BE2C (cell line): ENCODE measurements around the gene PKD1L1.

ENCODE experiments used
- DNase-seq: peaks from one replicate; pipeline ENCODE4 v3.0.0-alpha.2; 2020
- H3K27me3 ChIP-seq: fragments of 250-450 bp; sonication (Bioruptor Pico); 2 replicates; pipeline ENCODE4 v1.5.1; 2020; ENCODE audit warnings: mild to moderate bottlenecking
- H3K36me3 ChIP-seq: fragments of 250-450 bp; sonication (Bioruptor Pico); 2 replicates; pipeline ENCODE4 v1.5.1; 2020; ENCODE audit warnings: mild to moderate bottlenecking
- H3K4me1 ChIP-seq: fragments of 250-450 bp; sonication (Bioruptor Pico); 2 replicates; pipeline ENCODE4 v1.5.1; 2020
- H3K4me3 ChIP-seq: 2 replicates; pipeline ENCODE4 v1.5.1; 2011; ENCODE audit warnings: low read depth, low read length
- H3K9me3 ChIP-seq: fragments of 250-450 bp; sonication (Bioruptor Pico); 2 replicates; pipeline ENCODE4 v1.5.1; 2020
- TF ChIP-seq, protein P1 (sequence below): IDR thresholded peaks from 2 replicates; pipeline ENCODE4 v1.5.1; 2012; ENCODE audit warnings: mild to moderate bottlenecking, low read depth, low read length

Gene PKD1L1

DNA sequence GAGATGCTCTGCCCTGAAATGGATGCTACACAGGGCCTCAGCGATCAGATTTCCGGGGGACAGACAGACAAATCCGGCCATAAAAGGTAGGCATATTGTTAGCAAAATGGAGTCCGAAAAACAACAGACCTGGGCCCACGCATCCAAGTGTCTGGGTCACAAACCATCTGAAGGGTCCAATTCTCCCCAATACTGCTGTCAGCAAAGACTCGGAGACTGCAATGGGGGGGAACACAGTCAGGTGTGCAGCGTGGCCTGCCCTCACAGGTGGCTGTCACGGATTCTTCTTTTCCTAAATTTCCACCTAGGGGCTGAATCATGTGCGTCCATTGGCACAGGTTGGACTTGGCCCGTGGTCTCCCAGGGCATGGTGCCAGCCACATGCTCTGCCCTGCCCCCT, 12.9 kb downstream of the PKD1L1 start:
- TF ChIP-seq, protein P1, sequence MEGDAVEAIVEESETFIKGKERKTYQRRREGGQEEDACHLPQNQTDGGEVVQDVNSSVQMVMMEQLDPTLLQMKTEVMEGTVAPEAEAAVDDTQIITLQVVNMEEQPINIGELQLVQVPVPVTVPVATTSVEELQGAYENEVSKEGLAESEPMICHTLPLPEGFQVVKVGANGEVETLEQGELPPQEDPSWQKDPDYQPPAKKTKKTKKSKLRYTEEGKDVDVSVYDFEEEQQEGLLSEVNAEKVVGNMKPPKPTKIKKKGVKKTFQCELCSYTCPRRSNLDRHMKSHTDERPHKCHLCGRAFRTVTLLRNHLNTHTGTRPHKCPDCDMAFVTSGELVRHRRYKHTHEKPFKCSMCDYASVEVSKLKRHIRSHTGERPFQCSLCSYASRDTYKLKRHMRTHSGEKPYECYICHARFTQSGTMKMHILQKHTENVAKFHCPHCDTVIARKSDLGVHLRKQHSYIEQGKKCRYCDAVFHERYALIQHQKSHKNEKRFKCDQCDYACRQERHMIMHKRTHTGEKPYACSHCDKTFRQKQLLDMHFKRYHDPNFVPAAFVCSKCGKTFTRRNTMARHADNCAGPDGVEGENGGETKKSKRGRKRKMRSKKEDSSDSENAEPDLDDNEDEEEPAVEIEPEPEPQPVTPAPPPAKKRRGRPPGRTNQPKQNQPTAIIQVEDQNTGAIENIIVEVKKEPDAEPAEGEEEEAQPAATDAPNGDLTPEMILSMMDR = no peak
- Histone ChIP-seq H3K36me3 (no peaks in the 10 kb centered on the region), H3K27me3 (no peaks in the 10 kb centered on the region), H3K9me3 (no peaks in the 10 kb centered on the region), H3K4me3 (no peak overlapping the region), H3K4me1 (no peaks in the 10 kb centered on the region)
- no peak for DNase-seq

DNA sequence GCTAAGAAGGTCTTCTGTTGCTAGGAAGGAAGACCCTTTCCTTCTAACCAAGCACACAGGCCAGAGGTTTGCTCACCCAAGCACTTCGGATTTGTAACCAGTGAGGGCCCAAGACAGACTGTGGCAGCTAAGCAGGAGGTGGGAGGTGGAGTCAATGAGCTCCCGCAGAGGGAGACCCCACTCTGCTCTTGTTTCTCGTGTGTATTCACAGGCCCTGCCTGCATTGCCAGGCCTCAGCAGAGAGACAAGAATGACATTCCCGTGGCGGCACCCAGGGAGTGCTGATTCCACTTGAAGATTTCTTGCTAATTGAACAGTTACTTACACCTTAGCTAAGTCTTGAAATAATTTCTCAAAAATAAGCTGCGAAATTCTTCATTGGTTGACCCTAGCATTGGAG, 13.4 kb downstream of the PKD1L1 start:
- Histone ChIP-seq H3K27me3 (no peaks in the 10 kb centered on the region), H3K4me1 (no peaks in the 10 kb centered on the region), H3K9me3 (no peaks in the 10 kb centered on the region), H3K36me3 (no peaks in the 10 kb centered on the region), H3K4me3 (no peak overlapping the region)
- TF ChIP-seq, protein P1 = no peak
- no peak for DNase-seq

DNA sequence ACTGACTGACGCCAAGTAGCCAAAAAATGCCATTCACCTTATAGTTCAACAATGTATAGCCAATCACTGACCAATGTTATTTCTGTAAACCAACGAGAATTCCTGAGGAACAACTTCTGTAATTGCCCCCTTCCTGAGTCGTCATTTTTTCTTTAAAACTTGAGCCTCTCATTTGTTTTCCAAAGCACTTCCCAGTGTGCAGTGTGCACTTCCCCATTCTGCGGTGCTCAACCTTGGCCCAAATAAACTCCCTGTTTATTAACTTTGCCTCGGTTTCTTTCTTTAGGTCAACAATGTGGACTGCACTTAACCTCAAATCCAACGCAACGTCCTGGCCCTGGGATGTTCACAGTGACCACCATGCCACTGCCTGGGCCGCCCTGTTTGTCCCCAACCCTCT, 15.1 kb downstream of the PKD1L1 start:
- no peak overlapping the region for H3K4me3 ChIP-seq
- no peaks in the 10 kb centered on the region for H3K4me1 ChIP-seq
- H3K36me3 ChIP-seq = no peaks in the 10 kb centered on the region
- H3K27me3 ChIP-seq = no peaks in the 10 kb centered on the region
- TF ChIP-seq, protein P1 = no peak
- DNase-seq = no peak
- no peaks in the 10 kb centered on the region for H3K9me3 ChIP-seq

DNA sequence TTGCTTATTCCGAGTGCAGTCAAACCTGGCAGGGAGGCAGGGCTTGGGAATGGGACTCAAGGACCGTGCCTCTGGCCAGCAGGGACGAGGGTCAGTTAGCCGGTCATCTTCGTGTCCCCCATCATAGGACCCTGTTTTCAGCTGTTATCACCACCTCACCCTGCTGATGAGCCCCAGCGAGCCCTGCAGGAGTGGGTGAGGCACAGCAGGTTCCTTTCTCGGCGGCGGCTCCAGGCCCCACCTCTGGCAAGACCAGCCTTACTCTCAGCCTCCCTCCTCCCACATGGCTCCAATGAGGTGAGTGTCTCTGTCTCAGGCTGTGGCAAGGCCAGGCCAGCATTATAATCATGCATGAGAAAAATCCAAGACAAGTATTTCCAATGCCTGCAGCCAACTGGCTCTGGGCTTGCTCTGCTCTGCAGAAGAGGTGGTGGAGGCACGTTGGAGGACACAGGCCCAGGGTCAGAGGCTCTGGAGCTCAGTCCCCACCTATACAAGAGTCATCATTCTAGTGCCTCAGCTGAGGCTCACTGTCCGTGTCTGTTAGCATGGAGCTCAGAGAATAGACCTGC, 15.7 kb downstream of the PKD1L1 start:
- Histone ChIP-seq H3K9me3 (no peaks in the 10 kb centered on the region), H3K4me1 (no peaks in the 10 kb centered on the region), H3K4me3 (no peak overlapping the region), H3K36me3 (no peaks in the 10 kb centered on the region), H3K27me3 (no peaks in the 10 kb centered on the region)
- TF ChIP-seq, protein P1 = no peak
- no peak for DNase-seq

- TF ChIP-seq, protein P1 = no peak
- Histone ChIP-seq H3K27me3 (no peaks in the 10 kb centered on the region), H3K4me1 (no peaks in the 10 kb centered on the region), H3K36me3 (no peaks in the 10 kb centered on the region), H3K4me3 (no peak overlapping the region), H3K9me3 (no peaks in the 10 kb centered on the region)
- DNase-seq = no peak
Measured at GRCh38 chr7:47932016-47932415, 16.2 kb downstream of the PKD1L1 start.

DNA sequence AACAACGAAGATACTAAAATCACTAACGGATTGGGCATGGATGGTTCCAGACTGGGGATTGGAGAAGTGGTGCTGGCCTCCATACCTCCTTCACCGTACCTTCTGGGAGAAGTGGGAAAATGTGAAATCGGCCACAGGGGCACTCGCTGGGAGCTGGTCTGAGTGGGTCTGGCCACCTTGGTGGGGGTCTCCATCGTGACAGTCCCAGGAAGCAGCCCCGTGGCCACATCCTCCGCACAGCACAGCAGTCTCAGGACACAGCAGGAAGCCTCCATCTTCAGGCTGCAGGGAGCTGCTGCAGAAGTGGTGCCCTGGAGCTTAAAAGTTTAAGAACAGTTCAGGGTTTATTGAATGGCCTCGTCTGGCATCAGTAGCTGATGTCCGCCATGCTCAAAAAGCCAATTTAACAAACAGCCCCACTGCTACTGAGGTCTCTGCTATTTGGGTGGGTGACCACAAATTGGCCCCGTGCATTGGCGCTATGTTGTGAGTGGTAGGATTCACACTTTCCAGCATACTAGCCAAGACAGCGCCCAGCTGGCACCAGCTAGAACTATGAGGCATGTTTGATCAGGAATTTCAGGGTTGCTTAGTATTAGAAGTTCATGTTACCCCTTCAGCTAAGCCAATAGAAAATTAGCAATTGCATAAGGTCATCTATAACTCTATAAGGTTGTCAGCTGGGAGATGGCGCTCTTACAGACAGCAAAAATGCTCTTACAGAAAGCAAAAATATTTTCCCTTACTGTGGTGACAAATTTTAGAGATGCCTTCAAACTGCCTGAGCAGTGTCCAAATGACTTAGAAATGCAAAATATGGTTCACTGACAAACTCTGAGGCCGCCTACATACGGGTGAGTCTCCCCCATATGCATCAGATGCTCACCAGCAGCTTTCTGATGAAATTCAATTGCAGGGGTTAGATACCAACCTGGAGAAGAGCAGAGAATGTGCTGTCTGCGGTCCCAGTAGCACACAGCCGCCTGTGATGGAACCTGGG, 17.0 kb downstream of the PKD1L1 start:
- Histone ChIP-seq H3K4me3 (no peak overlapping the region), H3K9me3 (no peaks in the 10 kb centered on the region), H3K36me3 (no peaks in the 10 kb centered on the region), H3K4me1 (no peaks in the 10 kb centered on the region), H3K27me3 (no peaks in the 10 kb centered on the region)
- DNase-seq = no peak
- TF ChIP-seq, protein P1 = no peak
